ENCODE data around the gene DERL2. TPM values are rescaled to one million over a fixed set of nuclear protein-coding genes. Genes with fewer than 3 reads are reported as not detected.

Gene DERL2
- total RNA-seq, 2 donors from 2014 or later = 10.9 to 20.8 TPM

GRCh38 chr17:5509482-5509881 is 23.5 kb upstream of the DERL2 start:
- H3K27me3 ChIP-seq = no peaks in the 10 kb centered on the region
- H3K9me3 ChIP-seq = no peaks in the 10 kb centered on the region
- DNase-seq (ENCODE audit: low spot score) = no peak
- H3K4me3 ChIP-seq = no peak overlapping the region
- TF ChIP-seq CTCF (IDR thresholded peaks at IDR 0.05) = no peak
- no peak overlapping the region for H3K27ac ChIP-seq
- H3K36me3 ChIP-seq = no peaks in the 10 kb centered on the region
- H3K4me1 ChIP-seq = no peaks in the 10 kb centered on the region

- no peak for TF ChIP-seq CTCF (IDR thresholded peaks at IDR 0.05)
- Histone ChIP-seq H3K36me3 (no peaks in the 10 kb centered on the region), H3K27me3 (no peaks in the 10 kb centered on the region), H3K9me3 (no peaks in the 10 kb centered on the region), H3K4me3 (no peak overlapping the region), H3K27ac (no peak overlapping the region), H3K4me1 (no peaks in the 10 kb centered on the region)
- DNase-seq (ENCODE audit: low spot score) = no peak
Observed at GRCh38 chr17:5508810-5509209, 22.8 kb upstream of the DERL2 start.

- H3K27ac ChIP-seq = no peak overlapping the region
- no peaks in the 10 kb centered on the region for H3K27me3 ChIP-seq
- H3K4me1 ChIP-seq = peaks cover 0 to 1% of the 10 kb centered on the region in 2 donors
- H3K4me3 ChIP-seq = no peak overlapping the region
- no peak for TF ChIP-seq CTCF (IDR thresholded peaks at IDR 0.05)
- no peak for DNase-seq (ENCODE audit: low spot score)
- no peaks in the 10 kb centered on the region for H3K36me3 ChIP-seq
- no peaks in the 10 kb centered on the region for H3K9me3 ChIP-seq
Observed at GRCh38 chr17:5506307-5506706, 20.3 kb upstream of the DERL2 start.

- no peak for DNase-seq (ENCODE audit: low spot score)
- no peak overlapping the region for H3K4me3 ChIP-seq
- H3K27me3 ChIP-seq = no peaks in the 10 kb centered on the region
- peaks cover 0 to 18% of the 10 kb centered on the region in 2 donors for H3K4me1 ChIP-seq
- H3K36me3 ChIP-seq = no peaks in the 10 kb centered on the region
- TF ChIP-seq CTCF (IDR thresholded peaks at IDR 0.05) = no peak
- no peaks in the 10 kb centered on the region for H3K9me3 ChIP-seq
- no peak overlapping the region for H3K27ac ChIP-seq
Observed at GRCh38 chr17:5502552-5502951, 16.6 kb upstream of the DERL2 start.

GRCh38 chr17:5501685-5502084 is 15.7 kb upstream of the DERL2 start:
- peaks cover 0 to 18% of the 10 kb centered on the region in 2 donors for H3K4me1 ChIP-seq
- H3K27me3 ChIP-seq = no peaks in the 10 kb centered on the region
- DNase-seq (ENCODE audit: low spot score) = no peak
- H3K36me3 ChIP-seq = no peaks in the 10 kb centered on the region
- no peak for TF ChIP-seq CTCF (IDR thresholded peaks at IDR 0.05)
- H3K27ac ChIP-seq = no peak overlapping the region
- H3K9me3 ChIP-seq = no peaks in the 10 kb centered on the region
- H3K4me3 ChIP-seq = no peak overlapping the region
